ENCODE measurements around the gene TUG1.

Gene TUG1

DNA sequence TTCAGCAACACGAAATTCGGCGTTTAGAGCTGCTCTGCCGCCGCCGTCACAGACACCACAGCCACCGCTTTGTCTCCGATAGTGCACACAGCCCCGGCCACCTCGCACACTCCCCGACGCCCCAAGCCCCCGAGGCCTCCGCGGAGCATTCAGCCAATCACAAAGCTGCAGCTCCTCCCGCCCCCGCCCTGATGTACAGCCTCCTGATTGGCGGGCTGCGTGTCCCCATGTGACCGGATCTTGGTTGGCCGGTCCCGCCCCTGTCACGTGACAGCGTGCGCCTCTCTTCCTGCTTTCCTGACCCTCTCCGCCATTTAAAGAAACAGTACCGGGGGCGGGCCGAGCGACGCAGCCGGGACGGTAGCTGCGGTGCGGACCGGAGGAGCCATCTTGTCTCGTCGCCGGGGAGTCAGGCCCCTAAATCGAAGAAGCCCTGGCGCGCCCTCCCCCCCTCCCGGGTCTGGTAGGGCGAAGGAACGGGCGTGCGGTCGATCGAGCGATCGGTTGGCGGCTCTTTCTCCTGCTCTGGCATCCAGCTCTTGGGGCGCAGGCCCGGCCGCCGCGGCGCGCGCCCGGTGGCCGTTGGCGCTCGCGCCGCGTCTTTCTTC, at the start of gene TUG1:
TUG1 (plus strand) TSS at position 342 of the 608 bp plus-strand sequence.
- DNase-seq: peak; percentile 95

DNA sequence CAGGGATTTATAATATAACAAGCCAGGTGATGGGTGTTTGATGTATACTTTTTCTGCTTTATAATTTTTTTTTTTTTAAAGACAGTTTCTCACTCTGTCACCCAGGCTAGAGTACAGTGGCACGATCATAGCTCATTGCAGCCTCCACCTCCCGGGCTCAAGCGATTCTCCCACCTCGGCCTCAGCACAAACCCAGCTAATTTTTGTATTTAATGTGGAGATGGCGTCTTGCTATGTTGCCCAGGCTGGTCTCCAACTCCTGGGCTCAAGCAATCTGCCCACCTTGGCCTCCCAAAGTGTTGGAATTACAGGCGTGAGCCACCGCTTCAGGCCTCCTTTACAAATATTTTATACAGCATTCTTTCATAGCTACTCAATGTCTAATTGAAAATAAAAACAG, 49.1 kb upstream of the TUG1 start:
- no peak for DNase-seq

DNA sequence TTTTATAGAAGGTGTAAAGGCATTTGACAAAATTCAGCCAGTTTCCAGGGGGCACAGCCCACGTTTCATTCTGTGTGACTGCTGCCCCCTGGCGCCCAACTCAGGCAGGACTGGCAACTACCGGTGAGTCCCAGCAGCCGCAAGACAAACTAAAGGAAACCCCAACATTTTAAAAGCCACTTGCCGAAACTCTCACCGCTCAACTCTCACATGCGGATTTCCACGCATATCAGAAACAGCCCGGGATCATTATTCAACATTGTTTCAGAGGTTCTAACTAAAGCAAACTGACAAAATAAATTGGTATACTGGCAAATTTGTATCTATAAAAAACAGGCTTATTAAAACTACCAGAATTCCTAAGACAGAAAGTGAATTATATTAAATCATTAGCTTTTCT, 48.7 kb upstream of the TUG1 start:
- peak; percentile 29 for DNase-seq

DNA sequence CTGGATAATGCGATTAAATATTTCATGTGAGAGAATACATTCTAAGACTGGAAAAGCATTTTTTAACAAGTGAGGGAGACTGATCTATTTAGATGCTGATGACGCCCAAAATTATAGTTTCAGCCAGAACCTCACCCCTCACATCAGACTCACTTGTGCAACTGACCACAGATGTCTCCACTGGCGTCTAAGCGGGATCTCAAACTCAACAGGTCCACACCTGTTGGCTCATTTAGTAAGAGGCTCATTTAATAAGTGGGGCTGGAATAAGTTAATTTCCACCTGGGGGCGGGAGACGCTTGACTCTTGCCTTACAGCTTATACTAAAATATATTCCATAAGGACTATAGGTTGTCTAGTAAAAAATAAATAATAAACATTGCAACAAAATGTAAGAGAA, 48.0 kb upstream of the TUG1 start:
- DNase-seq: no peak

DNA sequence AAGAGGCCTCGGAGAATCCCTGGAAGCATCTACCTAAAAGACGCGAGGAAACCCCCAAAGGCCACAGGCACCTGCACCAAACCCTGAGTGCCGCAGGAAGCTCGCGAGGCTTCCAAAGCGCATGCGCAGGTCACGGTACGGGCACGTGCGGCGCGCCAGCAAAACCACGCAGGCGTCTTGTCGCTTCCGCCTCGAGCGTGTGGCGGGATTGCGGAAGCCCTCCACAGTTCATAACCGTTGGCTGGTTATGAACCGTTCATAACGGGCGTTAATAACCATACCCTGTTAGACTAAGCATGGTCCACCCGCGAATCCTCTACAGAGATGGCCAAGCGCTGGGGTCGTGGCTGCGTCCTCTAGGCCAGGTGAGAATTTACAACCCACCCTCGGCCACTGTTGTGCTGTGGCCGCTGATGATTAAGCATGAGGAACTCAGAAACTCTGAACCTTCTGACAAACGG, 46.9 kb upstream of the TUG1 start:
- DNase-seq: no peak

DNA sequence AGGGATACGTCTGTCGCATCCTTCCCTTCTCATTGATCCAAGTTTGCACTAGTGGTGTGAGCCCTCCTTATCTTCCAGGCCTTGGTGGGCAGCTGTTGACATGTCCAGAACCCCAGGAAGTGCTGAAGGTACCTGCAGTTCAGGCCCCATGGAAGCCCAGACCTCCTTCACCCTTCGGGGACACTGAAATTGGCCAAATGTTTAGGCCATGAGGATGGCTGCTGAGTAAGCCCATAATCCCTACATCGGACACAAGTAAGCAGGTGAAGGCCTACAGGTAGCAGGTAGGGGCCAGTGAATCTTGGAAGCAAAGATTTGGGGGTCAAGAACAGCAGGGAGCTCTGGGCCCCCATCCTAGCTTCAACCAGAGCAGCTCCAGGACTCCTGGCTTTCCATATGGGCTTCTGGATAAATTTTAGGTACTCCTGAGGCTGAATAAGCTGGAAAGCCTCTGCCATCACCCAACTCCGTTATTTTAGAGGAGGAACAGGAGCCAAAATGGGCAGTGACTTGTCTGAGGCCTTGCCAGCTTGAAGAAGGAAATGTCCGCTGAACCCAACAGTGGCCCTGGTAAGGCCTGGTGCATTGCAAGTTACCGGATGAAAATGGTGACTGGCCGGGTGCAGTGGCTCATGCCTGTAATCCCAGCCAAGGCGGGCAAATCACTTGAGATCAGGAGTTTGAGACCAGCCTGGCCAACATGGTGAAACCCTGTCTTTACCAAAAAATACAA, 45.7 kb upstream of the TUG1 start:
- DNase-seq: no peak

DNA sequence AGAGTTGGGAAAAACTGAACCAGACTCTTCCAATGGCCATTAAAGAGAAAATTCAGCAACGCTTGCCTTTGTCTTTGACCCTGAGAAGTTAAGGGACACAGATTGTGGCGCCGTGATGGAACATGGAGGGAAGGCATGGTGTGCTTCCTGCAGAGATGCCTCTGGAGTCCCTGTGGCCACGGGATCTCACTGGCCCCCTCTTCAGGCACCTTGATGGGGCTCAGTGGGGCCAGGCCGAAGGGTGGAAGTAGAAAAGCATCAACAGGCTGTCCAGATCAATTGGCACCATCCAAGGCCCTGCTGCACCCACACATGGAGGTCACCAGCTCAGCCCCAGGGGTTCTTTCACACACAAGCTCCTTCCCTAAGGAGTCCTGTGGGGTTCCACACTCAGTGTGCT, 43.4 kb upstream of the TUG1 start:
- no peak for DNase-seq

DNA sequence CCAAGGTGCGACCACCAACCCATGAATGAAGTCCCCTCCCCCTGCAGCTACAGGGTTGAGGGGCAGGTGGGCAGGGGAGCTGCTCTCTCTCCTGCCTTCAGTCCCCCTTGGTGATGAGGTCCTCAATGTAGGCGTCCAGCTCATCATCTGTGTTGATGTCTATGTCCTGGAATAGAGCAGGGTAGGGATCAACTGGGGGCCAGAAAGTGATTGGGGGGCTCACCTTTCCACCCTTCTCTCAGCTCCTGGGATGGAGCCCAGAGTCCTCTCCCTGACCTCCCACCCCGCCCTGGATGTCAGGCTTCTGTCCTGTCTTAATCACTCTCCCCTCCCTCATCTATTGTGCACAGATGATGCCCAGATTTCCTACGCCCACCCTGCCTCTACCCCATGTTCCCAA, 42.4 kb upstream of the TUG1 start:
- DNase-seq: no peak

DNA sequence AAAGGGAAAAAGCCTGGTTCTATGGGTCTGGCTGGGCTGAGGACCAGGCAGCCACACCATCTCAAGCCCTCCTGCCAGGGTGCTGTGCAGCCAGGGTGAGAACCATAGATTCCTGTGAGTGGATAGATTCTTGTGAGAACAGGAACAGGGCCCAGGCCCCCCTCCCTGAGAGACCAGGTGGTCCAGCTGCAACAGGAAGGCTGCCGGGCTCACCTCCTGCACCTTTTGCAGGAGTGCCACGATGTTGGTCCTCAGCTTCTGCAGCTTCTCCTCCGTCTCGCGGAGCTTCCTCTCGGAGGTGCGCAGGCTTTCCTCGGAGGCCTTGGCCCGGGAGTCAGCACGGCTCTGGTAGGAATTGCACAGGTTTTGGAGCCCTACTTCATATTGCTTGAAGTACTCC, 41.3 kb upstream of the TUG1 start:
- no peak for DNase-seq

DNA sequence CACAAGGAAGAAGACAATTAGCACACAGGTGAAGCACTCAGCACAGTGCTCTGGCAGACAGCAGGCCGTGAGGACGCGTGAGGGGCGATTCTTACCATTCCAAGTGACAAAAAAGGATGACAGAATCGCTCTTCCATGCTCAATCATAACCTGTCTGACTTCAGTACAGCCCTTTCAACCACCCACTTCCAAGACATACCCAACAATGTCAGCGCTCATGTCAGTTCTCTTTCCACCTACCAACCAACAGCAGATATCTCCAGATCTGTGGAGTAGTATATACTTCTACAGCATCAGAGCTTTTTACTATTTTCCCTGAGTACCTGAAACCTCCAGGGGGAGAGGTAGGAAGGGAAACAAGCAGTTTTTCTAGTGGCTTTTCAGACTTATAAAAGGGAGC, 40.7 kb upstream of the TUG1 start:
- no peak for DNase-seq

DNA sequence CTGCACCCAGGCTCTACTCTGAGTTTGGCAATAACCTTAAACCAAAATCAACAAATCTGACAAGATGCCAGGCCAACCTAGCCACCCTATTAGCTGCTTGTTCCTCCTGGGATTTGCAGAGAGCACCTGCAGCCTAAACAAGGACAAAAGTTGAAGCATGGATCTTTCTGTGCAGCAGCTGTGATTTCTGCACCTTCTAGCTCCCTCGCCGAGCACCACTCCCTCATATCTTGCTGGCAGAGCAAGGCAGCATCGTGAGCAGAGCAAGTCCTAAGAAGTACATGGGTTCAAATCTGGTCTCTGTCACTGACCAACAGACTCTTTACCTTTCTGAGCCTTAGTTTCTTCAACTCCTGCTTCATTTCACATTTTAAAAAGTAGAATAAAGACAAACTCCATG, 38.8 kb upstream of the TUG1 start:
- DNase-seq: no peak

DNA sequence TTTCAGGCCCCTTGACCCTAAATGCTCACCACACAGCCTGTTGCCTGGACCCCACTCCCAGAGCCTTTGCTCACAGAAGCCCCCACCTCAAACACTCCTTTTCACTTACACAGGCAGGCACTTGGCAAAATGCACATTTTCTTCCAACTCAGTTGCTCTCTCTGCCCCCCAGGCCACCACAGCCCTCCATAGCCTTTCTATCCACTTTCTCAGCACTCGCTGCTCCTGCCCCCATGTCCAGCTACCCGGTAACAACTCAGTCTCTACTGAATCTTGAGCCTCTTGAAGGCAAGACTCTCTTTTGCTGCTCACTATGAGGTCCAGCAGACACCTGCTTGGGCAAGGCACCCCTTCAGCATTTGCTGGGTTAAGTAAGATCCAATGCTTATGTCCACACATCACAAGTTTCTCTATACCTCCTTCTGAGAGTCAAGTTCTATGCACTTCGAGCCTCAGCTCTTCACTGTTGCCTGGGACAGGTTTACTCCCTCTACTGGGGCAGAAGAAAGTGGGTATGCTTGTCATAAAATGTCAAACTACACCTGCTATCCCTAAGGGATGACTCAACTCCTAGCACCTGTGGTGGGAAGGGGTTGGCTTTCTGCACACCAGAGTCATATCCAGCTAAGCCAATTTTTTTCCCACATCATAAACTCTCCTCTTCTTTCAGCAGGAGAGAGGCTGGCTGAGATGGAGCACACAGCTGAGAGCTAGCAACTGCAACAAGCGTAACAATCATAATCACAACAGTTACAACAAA, 37.3 kb upstream of the TUG1 start:
- no peak for DNase-seq

DNA sequence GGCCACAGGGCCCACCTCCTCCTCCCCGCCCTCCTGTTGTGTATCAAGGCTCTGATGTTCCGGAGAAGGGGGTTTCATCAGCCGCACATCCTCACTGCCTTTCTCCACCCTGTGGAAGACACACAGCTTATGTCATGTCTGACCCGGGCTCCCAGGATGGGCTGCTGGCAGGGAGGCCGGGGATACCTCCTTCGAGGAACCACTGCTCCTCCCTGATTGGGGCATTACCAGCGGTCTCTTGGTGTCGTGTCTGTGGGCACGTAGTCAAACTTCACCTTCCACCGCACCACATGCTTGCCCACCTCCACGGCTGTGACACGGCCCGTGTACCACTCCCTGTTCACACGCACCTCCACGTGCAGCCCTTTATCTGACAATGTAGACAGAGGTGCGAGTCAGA, 36.4 kb upstream of the TUG1 start:
- DNase-seq: no peak

DNA sequence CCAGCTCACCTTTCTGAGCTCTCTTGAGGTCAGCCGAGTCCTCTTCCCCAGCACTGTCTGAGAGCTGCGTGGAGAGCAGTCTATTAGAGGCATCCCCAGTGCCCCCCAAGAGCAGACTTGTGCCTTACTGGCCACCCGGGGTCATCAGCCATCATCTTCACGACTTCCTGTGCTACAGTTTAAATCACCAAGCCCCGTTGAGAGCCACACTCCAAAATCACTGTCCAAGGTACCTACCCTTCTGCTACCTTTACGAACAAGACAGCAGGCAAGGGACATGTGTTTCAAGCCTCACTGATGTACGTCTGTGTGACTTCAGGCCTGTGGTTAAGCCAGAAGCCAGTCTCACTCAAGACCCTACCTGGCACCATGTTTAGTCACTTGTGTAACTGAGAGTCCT, 35.6 kb upstream of the TUG1 start:
- no peak for DNase-seq

DNA sequence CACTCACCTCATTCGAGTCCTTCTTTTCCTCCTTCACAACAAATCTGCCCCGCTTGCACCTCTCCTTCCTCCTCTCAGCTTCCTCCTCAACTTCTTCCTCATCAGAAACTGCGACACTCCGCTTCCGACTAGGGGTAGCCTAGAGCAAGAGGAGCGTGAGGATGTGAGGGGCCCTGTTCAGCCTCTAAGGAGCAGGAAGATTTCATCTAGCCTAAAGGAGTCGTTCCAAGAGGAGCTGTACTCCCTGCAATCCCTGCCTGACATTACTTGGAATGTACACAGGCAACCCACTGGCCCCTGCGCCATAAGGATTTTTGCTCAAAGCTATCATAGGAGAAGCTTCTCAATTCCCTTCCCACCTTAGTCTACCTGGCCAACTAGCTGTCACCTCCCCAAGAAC, 35.0 kb upstream of the TUG1 start:
- DNase-seq: no peak

DNA sequence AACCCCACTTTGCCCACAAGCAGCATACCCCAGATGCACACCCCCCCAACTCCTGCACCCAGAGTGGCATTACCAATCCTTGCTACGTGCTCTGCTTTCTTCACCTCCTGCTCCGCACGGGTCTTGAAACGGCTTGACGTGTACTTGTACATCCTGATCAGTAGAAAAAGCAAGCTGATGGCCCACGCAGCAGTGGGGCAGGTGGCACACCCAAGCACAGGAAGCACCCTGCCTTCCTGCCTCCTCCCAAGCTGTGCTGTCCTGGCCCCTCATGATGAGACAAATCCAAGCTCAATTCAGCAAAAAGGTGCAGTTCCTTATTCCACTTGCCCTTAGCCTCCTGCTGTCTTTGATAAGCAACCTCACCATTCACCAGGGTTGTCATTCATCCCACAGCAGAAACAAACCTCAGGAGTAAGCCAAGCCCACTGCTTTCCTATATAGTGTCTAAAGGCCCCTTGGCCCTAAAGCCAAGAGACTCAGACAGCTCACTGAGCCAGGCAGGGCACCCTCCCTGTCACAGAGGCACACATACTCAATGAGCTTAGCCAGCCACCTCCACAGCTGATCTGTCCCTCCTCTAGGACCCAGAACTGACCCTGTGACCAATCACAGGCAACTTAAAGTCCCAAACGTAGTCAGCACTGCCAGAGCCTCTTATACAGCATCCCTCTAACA, 28.2 kb upstream of the TUG1 start:
- no peak for DNase-seq

DNA sequence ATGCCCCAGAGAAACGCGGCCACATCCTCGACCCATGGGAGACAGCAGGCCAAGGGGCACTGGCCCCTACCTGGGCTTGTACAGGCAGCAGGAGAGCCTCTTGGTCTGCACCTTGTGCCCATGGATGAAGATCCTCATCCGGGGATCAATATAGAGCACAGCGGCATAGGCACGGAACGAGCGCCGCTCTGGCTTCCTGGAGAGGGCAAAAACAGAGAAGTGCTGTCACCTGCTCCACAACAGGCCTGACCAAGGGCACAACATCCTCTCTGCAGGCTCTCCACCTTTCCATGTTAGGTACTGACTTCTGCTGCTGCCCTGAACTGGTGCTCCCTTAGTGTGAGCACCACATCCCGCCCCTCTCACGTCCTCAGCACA, 27.7 kb upstream of the TUG1 start:
- no peak for DNase-seq

DNA sequence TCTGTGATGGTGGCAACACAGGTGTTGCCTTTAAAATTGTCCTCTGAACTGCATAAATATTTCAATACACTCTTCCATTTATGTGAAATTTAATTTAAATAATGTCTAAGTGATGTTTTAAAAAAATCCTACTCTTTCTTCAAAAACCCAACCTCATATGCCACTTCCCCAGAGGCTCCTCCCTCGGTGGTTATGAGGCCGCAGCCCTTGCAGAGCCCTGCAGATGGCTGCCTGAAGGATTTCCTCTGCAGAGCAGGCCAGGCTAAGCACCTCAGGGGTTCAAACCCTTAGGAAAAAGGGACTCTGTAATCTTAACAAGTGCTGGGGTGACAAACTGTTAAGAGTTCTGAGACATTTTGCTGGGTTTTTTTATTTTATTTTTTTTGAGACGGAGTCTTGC, 25.7 kb upstream of the TUG1 start:
- peak; percentile 29 for DNase-seq

DNA sequence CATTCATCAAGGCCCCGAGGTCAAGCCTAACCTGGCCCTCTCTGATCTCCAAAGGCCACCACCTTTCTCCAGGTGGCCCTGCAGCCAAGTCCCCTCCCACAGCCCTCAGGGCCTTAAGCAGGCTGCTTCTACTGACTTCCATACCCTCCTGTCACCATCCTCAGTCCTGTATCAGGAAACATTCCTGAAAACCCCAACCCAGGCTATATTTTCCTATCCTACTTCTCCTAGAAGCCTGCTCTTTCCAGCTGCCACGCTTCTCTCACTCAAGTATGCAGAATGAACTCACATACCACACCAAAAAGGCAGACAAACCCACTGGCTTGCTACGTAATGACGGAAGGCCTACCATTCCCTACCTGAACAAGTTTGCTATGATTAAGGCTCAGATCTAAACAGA, 24.1 kb upstream of the TUG1 start:
- DNase-seq: no peak

DNA sequence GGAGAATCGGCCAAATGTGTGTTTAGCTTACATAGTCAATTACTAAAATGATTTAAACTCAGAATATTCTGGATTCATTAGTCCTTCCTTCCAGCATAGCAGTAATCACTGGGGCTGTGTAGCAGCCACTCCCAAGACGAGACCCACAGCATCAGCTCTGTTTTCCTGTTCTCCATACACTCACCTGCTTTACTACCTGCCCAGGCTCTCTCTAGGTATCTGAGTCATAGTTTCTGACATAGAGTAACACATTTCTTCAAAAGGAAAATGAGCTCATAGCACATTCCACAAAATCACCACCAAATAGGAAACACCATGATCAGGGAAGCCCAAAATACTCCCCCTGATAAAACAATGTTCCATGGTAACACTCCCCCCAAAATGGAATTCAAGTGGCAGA, 23.4 kb upstream of the TUG1 start:
- no peak for DNase-seq

DNA sequence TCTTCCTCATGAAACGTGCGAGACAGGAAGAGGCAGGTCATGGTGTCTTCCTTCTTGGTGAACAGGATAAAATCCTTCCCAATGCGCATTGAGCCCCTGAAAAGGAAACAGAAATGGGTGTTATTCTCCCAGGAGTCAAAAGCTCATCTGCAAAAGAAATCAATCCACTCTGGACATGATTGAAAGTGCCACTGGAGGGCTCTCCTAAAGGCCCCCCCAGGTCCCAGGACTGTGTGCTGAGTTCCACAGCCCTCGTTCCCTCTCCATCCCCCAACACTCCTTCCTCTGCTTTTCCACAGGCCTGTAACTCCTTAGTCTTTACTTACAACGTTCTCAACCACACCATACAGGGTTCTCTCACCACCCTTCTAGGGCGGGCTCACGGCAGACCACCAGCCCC, 22.7 kb upstream of the TUG1 start:
- no peak for DNase-seq

DNA sequence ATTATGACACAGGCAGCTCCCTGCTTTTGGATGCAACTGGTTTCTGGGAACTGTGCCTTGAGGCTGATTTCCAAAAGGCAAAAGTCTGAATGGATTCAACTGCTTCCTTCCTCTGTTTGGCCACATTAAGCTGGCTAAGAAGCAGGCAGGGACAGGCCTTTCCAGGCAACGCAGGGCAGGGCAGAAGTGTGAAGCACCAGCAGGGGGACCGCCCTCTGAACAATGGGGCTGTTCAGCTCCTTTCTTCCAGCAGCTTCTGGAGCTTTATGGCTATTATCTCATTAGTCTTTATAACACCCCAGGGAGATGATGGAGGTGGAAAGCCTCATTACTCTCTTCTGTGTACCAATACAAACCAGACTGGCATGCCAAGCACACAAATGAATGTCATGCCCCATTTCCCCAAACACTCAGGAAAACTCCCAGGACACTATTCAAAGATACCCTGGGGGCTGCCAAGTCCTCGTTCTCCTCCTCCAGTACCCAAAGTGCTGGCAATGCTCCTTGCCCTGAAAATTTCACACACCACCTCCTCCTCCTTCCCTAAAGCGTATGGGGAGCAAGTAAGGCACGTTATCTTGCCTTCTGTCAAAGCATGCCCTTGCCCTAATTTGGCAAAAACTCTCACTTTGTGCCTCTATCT, 21.8 kb upstream of the TUG1 start:
- no peak for DNase-seq

DNA sequence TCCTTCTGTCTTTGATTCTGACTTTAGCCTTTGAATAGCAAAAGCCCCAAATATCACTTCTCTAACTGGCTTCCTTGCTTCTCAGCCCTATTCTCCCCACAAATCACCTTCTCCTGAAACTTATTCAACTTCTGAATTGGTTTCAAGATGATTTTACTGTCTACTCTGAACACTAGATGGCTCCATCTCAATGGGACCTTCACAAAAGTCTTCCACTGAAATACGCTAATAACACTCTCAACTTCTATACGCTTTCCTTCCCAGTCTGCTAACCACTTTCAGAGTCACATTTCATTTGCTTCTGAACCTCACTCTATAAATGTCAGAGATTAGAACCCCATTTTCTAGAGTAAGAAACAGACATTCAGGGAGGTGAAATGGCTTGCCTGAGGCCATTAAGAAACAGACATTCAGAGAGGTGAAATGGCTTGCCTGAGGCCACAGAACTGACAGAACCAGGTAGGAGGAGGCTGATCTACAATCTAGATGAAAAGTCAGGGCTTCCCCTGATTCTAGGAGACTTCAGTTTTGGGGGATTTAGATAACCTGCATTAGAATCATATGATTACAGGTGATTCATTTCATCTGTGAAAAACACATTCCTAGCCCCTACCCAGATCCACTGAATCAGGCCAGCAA, 21.1 kb upstream of the TUG1 start:
- DNase-seq: peak; percentile 14

Measured in GDM1 (cell line).